Gastrocnemius medialis (tissue), 4 donors: Measurements from ENCODE around the gene MFAP4. TPM values are rescaled to one million over a fixed set of nuclear protein-coding genes. Genes with fewer than 3 reads are reported as not detected.

Source experiments
- ATAC-seq, 2 donors: fragments of 150-250 bp; one replicate each; pipeline ENCODE4 v1.9.1; 2016
- DNase-seq, 2 donors: peaks; one replicate each; pipeline ENCODE4 v3.0.0-alpha.2; 2019
- H3K27ac ChIP-seq, 4 donors: fragments of 200-600 bp; sonication (generic); 1 replicate in 1 of 4; 2 replicates in 3 of 4; pipeline ENCODE4 v1.5.1; 2016 to 2018; ENCODE audit warnings: mild to moderate bottlenecking in 2 of 4, moderate library complexity in 1 of 4
- H3K27me3 ChIP-seq, 3 donors: fragments of 200-600 bp; sonication (generic) in 2 of 3; 1 replicate in 1 of 3; 2 replicates in 2 of 3; pipeline versions ENCODE4 v1.5.1 to v1.6.0; 2016 to 2019; ENCODE audit warnings: mild to moderate bottlenecking in 1 of 3, moderate library complexity in 1 of 3
- H3K36me3 ChIP-seq, 2 donors: fragments of 200-600 bp; sonication (generic) in 1 of 2; one replicate each; pipeline ENCODE4 v1.5.1; 2017 to 2018
- H3K4me1 ChIP-seq, 2 donors: fragments of 200-600 bp; sonication (generic) in 1 of 2; one replicate each; pipeline ENCODE4 v1.5.1; 2016 to 2017; ENCODE audit warnings: mild to moderate bottlenecking in 2 of 2
- H3K4me3 ChIP-seq, 4 donors: fragments of 200-600 bp; sonication (generic) in 3 of 4; 1 replicate in 1 of 4; 2 replicates in 3 of 4; pipeline ENCODE4 v1.5.1; 2016 to 2019; ENCODE audit warnings: mild to moderate bottlenecking in 2 of 4
- H3K9me3 ChIP-seq, 3 donors: fragments of 200-600 bp; sonication (generic) in 2 of 3; 1 replicate in 1 of 3; 2 replicates in 2 of 3; pipeline ENCODE4 v1.5.1; 2016 to 2019
- CTCF ChIP-seq, 5 experiments: fragments of 450-650 bp in 3 of 5; fragments of 200-600 bp in 2 of 5; sonication (generic) in 2 of 5; IDR thresholded peaks in 4 of 5; conservative IDR thresholded peaks in 1 of 5; 1 replicate in 4 of 5; 2 replicates in 1 of 5; pipeline ENCODE4 v1.5.1; 2016 to 2019; ENCODE audit warnings: antibody characterized with exemption in 5 of 5, mild to moderate bottlenecking in 3 of 5, moderate library complexity in 3 of 5
- POLR2A ChIP-seq, 2 donors: fragments of 450-650 bp; IDR thresholded peaks; one replicate each; pipeline ENCODE4 v1.6.1; 2017; ENCODE audit warnings: antibody characterized with exemption in 2 of 2, mild to moderate bottlenecking in 2 of 2, moderate library complexity in 2 of 2
- in situ Hi-C, 4 donors: fragments of 200-750 bp; cut with MboI; loops; one replicate each; pipeline versions ENCODE4 v1.15.0 to v1.8.0; 2017; ENCODE audit warnings: low sequenced_read_pairs in 4 of 4
- intact Hi-C: fragments of 100-400 bp; cut with DNase I; formaldehyde crosslinking; loops from one replicate; pipeline ENCODE4 v1.15.1; 2023; ENCODE audit warnings: low total_unique reads
- total RNA-seq, 4 donors: library from RNA; depleted of rRNA; stranded (reverse); fragments of >200 nt; gene quantifications; one replicate each; pipeline versions ENCODE4 v1.1.0 to v1.2.3, GENCODE V29; 2016

MFAP4 gene
- total RNA-seq, 4 donors from 2014 or later, result 11.0 to 22.7 (median 14.8) TPM

- Histone ChIP-seq H3K27ac (no peak overlapping the region), H3K27me3 (no peaks in the 10 kb centered on the region), H3K36me3 (no peaks in the 10 kb centered on the region), H3K4me1 (peaks cover 3 to 5% of the 10 kb centered on the region in 2 donors), H3K4me3 (no peak overlapping the region), H3K9me3 (no peaks in the 10 kb centered on the region)
- no peak for DNase-seq
- in situ Hi-C loops, result loop anchor here (25.0 kb wide), 2 partner anchors 265 to 390 kb away; partner anchors contain the start of gene ALDH3A2 (in 1 of the 4)
- intact Hi-C loops, result loop anchor here (10.0 kb wide), 1 partner anchor 163 kb away; the partner anchor contains the start of gene SLC47A1
- TF ChIP-seq POLR2A (IDR thresholded peaks at IDR 0.05) (no peak), CTCF (IDR thresholded peaks at IDR 0.05 in 4 of 5, conservative IDR thresholded peaks at IDR 0.05 in 1 of 5) (no peak)
- no peak for ATAC-seq
Measured at GRCh38 chr17:19372011-19372370, 15.0 kb downstream of the MFAP4 start.

GRCh38 chr17:19371259-19372010, 15.6 kb downstream of the MFAP4 start:
- in situ Hi-C loops, result loop anchor here (25.0 kb wide), 2 partner anchors 266 to 391 kb away; partner anchors contain the start of gene ALDH3A2 (in 1 of the 4)

GRCh38 chr17:19370493-19370960, 16.5 kb downstream of the MFAP4 start:
- Histone ChIP-seq H3K27ac (no peak overlapping the region), H3K4me1 (no peaks in the 10 kb centered on the region), H3K27me3 (no peaks in the 10 kb centered on the region), H3K4me3 (no peak overlapping the region), H3K9me3 (no peaks in the 10 kb centered on the region), H3K36me3 (no peaks in the 10 kb centered on the region)
- DNase-seq (no peak), ATAC-seq (peak; percentile 36 to 56)
- intact Hi-C loops (loop anchor here (10.0 kb wide), 1 partner anchor 164 kb away; the partner anchor contains the start of gene SLC47A1), in situ Hi-C loops (loop anchor here (25.0 kb wide), 2 partner anchors 267 to 392 kb away; partner anchors contain the start of gene ALDH3A2 (in 1 of the 4))
- no peak for TF ChIP-seq POLR2A (IDR thresholded peaks at IDR 0.05)
- TF ChIP-seq CTCF (IDR thresholded peaks at IDR 0.05 in 4 of 5, conservative IDR thresholded peaks at IDR 0.05 in 1 of 5), result no peak

More at GRCh38 chr17:19371259-19372010, 15.6 kb downstream of the MFAP4 start:
- Histone ChIP-seq H3K27me3 (no peaks in the 10 kb centered on the region), H3K27ac (no peak overlapping the region), H3K4me1 (no peaks in the 10 kb centered on the region), H3K9me3 (no peaks in the 10 kb centered on the region), H3K4me3 (no peak overlapping the region), H3K36me3 (no peaks in the 10 kb centered on the region)
- ATAC-seq (no peak), DNase-seq (no peak)
- TF ChIP-seq POLR2A (IDR thresholded peaks at IDR 0.05), result no peak
- TF ChIP-seq CTCF (IDR thresholded peaks at IDR 0.05 in 4 of 5, conservative IDR thresholded peaks at IDR 0.05 in 1 of 5), result no peak
- intact Hi-C loops, result loop anchor here (10.0 kb wide), 1 partner anchor 163 kb away; the partner anchor contains the start of gene SLC47A1

GRCh38 chr17:19369846-19370492, 17.0 kb downstream of the MFAP4 start:
- Histone ChIP-seq H3K27ac (peak overlapping the region in 1 of 4 donors; percentile 18), H3K36me3 (no peaks in the 10 kb centered on the region), H3K27me3 (no peaks in the 10 kb centered on the region), H3K9me3 (no peaks in the 10 kb centered on the region), H3K4me1 (no peaks in the 10 kb centered on the region), H3K4me3 (no peak overlapping the region)
- in situ Hi-C loops (loop anchor here (5.0 to 25.0 kb wide), 4 partner anchors 77 to 395 kb away; partner anchors contain the start of gene ALDH3A2 (in 1 of the 4)), intact Hi-C loops (loop anchor here (10.0 kb wide), 1 partner anchor 165 kb away; the partner anchor contains the start of gene SLC47A1)
- ATAC-seq, result no peak
- TF ChIP-seq CTCF (IDR thresholded peaks at IDR 0.05 in 4 of 5, conservative IDR thresholded peaks at IDR 0.05 in 1 of 5) (no peak), POLR2A (IDR thresholded peaks at IDR 0.05) (no peak)
- no peak for DNase-seq
